Pons (tissue), 1 donor: ENCODE measurements around the gene SECISBP2.
A peak's percentile ranks its signal among the peaks of the same experiment; 100 is the strongest.

Source experiments
- DNase-seq: peaks from one replicate; pipeline ENCODE4 v3.0.0-alpha.2; 2016; ENCODE audit warnings: low spot score

The SECISBP2 gene

DNA sequence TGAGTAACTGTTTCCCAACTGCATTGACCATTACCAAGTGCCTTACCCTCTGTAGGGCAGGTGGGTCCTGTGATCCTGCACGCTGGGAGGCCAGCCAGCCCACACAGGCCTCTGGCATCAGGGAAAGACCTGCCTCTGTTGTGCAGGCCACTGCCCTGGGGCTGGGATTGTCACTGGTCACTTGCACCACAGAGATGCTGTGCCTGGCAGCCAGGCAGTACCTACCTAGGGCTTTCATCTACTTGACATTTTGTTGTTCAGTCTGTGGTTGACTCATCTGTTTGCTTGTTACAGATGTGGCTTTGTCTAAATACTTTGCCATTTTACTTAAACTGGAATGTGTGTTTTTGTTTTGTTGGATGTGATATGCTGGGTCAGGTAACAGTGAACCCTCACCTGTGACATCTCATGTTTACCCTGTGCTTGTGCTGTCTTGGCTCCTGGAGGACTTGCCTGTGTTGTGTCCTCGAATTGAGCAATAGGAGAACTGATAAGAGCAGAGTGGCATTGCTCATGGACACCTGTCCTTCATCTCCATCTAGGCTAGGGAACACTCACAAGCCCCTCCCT is 32.8 kb downstream of the SECISBP2 start:
- no peak for DNase-seq

DNA sequence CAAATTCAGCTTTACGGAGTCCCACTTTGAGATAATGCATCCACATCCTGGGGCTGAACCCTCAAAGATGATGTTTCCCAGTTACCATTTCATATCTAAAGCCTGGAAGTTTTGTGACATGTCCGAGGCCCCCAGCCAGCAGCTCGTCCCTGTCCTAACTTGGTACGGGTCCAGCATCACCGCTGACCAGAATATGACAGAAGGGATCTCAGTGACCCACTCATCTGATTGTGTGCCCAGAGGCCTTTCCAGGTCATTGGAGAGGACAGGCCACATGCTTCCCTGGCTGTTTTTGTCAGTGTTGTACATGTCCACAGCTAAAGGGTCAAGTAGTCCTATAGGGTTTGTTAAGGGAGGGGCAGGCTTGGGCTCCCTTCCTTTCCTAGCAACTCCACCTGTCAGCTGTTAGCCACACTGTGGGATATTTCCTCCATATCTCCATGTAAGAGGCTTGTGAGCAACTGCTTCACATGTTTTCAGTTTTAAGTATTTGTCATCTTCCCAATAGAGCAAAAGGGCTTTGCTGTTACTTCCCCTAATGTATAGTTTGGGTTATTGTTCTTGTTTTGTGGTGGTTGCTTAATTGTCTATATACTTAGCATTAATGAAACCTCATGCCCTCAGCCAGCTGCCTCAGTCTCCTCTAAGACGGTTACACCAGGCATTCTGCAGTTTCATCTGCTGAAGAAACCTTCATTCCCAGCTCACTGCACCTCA is 33.4 kb downstream of the SECISBP2 start:
- no peak for DNase-seq

DNA sequence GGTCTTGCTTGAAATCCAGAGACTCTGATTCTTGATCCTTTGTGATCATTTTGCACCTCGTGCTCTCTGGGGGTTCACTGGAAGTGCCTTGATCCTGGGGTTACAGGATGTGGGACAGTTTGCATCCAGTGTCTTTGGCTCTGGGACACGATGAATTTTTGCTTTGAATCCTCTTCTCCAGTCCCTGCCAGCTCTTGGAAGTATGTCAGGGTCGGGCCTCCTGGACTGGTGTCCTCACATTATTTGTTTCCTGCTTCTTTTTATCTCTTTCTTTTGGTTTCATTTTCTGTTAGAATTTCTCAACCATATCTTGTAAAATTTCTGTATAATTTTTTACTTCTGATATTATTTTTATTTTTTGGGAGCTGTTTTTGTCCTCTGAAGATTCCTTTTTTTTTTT is 34.2 kb downstream of the SECISBP2 start:
- DNase-seq: no peak

DNA sequence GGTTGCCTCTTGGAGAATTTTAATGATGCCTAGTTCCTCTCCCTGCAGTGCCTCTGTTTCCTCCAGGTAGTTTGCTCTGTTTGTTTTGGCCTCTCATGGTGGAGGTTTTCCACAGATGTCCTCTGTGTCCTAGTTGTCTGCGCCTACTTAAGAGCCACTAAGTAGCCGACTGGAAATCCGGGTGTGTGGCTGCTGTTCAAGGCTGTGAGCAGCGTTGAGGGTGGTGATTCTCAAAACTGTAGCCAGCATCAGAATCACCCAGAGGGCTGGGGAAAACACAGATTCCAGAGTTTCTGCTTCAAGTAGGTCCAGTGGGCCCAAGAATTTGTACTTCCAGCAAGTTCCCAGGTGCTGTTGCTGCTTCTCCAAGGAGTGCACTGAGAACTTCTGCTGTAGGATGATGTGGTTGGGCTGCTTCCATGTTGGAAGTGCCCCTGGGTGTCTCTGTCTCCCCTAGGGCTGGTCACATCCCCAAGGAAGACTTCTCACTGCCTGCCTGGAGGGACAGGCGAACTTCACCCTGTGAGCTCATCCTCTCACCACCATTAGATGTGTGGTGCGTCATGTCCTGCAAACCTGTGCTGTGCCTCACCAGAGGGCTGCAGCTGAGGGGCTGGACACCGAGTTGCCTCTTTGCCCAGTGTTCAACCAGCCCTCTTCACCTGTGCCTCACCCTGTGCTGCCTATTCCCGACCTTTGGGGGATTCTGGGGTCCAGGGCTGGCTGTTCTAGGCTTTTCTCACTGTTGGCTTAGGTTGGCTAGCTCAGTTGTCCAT is 34.8 kb downstream of the SECISBP2 start:
- no peak for DNase-seq

DNA sequence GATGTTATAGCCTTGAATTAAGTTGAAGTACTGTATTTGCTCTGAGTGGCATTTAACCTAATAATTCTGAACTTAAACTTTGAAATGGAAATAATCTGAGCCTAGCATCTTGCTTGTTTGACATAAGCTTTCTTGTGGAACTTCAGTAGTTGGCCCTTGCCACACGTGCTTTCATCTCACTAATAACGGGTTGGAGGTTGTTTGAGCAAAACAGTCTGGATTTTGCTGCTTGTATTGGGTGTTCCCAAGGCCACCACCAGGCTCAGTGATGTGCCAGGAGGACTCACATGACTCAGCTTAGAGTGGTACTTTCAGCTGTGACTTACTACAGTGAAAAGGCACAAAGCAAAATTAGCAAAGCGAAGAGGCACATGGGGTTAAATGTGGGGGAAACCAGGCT is 35.7 kb downstream of the SECISBP2 start:
- DNase-seq: no peak

DNA sequence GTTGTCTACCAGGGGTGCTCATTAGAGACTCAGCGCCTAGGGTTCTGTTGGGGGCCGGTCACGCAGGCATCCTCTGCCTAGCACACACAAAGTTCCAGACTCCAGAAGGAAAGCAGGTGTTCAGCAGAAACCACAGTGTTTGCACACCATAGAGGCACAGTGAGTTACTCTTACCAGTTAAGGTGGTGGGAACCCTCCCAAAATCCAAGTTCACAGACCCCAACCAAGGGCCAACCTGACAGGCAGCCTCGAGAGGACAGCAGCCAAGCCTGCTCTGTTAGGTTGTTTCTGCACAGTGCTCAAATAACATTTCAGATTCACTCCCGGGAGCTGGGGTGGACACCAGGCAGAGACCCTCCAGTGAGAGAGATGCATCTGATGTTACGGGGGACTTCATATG is 36.2 kb downstream of the SECISBP2 start:
- no peak for DNase-seq

DNA sequence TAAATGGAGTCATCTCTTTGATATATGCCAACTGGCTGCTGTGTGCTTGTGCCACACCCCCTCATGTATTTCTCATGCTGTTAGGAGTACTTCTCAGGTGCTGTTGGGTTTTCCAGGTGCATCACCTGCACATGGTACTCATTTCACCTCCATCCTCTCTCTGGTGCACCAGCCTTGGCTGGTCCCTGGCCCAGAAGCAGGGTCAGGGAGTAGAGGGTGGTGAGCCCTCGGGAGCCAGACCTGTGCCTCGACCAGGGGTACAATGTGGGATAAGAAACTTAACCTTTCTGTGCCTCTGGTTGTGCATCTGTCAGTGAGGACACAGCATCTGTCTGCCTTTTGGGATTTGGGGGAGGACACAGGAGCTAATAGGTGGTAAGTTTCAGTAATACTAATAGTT is 38.5 kb downstream of the SECISBP2 start:
- DNase-seq: no peak

DNA sequence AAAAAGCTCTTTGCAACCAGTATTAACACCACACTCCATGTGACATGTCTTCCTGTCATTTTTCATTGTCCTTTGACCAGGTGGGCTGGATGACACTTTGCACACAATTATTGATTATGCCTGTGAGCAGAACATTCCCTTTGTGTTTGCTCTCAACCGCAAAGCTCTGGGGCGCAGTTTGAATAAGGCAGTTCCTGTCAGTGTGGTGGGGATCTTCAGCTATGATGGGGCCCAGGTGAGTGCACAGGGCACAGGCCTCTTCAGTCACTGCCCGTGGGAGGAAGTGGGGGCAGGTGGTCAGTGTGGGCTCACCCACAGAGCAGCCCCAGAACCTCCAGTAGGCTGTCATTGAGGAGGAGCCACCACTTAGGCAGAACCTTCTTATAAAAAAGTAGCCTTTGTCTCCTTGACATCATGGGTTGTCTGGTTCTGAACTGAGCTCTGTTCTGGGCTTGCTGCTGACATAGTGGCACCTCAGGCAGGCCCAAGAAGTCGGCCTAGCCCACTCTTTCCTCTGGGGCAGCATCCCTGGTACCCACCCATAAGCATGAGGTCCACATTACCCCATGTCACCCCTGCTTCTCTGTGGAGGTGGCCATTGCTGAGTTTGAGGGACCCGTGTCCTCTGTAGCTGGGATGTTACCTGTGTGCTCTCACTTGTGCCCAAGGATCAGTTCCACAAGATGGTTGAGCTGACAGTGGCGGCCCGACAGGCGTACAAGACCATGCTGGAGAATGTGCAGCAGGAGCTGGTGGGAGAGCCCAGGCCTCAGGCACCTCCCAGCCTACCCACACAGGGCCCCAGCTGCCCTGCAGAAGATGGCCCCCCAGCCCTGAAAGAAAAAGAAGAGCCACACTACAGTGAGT is 39.3 kb downstream of the SECISBP2 start:
- DNase-seq: no peak

DNA sequence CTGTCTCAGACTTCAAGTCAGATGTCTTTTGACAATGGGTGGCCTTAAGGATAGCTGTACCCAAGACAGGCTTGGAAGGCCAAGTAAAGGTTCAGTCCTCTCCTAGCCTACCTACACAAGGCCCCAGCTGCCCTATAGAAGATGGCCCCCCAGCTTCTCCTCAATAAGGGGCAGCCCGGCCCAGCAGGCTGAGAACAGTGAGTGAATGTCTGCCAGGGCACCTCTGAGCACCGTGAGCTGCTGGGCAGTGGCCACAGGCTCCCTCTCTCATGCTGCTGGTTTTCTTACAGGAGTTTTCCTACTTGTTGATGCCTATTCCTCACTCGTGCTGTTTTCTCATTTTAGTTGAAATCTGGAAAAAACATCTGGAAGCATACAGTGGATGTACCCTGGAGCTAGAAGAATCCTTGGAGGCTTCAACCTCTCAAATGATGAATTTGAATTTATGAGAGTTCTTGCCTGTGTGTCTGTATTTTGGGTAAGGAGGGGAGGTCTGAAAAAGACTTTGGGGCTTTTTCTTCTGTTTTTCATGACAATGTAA is 40.1 kb downstream of the SECISBP2 start:
- no peak for DNase-seq

DNA sequence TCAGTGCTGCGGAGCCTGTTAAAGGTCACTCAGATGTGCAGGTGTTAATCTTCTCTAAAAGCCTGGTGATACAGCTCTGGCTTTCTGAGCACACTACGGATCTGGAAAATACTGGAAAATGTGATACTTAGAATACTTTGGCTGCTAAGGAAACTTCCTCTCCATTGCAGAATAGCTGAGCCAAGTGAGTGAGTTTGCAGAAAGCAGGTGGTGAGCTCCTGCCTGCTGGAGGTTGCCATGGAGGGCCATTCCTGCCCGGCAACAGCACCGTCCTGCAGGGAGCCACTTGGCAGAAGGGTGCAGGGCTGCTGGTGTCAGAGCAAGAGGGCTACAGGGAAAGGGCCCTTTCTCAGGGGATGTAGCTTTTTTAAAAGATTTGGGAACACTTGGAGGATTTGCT is 40.7 kb downstream of the SECISBP2 start:
- peak; percentile 52 for DNase-seq

DNA sequence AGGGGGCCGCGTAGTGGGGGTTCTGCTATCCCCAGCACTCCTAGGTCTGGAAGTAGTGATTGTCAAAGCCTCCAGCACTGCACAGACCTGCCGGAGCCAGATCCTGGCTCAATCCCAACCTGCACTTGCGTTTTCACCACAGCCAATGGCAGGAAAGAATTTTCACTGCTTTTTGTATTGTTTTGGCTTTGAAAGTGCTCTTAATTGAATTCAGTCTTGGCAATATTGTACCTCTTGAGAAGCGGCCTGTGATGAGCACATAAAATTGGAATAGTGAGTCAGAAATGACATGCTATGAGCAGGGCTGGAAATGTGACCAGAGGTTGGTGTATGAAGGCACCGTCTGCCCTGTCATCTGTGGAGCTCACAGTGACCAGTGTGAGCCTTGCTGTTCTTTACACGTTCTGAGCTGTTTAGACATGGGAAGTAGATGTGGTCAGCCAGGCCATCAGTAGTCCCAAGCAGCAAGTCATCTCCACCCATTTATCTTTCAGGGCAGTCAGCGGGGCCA is 41.5 kb downstream of the SECISBP2 start:
- no peak for DNase-seq

DNA sequence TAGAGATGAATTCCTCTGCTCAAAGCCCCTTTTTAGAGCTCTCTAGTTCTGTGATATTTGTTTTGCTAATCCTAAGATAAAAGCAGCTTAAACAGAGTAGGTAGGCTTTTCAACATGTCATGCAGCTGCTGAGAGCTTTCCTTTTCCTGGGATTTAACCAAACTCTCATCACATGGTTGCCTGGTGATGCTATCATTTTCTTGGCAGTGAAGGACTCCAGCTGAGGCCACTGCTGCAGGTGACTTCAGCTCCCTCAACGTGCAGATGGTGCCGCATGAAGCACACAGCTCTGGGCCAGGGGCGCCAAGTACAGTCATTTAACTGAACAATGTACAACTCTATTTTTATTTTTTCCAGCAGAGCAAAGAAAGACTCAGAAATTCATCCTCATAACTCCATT is 42.2 kb downstream of the SECISBP2 start:
- DNase-seq: peak; percentile 50

DNA sequence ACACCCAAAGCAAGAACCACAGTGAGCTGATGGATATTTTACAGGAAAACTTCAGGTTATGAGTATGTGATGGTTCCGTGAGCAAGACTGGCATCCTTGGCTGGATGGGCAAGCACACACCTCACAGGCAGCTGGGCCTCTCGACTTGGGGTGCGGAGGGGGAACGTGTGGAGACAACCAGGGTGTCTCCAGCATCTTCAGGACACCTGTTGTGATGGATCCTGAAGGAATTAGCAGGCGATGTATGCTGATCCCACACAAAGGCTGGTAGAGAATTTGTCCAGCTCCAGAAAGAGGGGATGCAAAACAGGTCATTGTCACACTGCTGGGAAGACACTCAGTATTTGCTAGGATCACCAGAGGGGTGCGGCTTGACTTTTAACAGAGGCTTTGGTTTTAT is 42.7 kb downstream of the SECISBP2 start:
- no peak for DNase-seq

DNA sequence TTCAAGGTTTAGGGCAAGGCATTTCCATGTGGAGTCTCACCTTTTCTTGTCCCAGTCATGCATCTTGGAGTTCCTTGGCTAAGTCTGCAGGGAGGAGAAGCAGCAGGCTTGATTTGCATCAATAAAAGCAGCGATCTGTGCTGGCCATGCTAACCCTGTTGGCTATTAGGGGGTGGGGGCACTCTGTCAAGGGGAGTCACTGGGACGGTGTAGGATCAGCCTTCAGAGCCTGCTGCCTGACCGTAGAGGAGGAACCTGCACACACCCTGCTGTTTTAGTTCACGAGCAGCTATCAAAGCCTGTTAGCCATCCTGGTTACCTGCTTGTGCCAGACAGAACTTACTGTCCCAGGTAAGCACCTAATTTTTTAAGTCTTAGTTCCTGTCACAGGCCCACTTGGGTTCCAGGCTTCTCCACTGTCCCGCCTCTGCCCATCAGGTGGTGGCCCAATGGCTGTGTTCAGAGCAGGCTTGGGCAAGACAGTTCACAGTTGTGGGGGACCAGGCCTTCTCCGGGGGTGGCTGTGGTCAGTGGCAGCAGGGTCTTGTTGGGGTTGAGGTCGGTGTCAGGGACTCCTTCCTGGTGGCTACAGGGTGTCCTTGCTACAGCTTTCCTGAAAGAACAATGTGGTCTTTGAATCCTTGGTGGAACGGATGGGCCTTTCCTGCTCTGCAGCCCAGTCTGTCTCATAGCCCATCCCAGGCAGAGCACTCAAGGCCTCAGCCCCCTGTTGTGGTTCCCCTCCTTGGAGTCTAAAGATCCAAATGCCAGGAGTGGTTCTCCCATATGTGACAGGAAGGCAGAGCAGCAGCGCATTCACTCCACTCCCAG is 43.7 kb downstream of the SECISBP2 start:
- DNase-seq: no peak

DNA sequence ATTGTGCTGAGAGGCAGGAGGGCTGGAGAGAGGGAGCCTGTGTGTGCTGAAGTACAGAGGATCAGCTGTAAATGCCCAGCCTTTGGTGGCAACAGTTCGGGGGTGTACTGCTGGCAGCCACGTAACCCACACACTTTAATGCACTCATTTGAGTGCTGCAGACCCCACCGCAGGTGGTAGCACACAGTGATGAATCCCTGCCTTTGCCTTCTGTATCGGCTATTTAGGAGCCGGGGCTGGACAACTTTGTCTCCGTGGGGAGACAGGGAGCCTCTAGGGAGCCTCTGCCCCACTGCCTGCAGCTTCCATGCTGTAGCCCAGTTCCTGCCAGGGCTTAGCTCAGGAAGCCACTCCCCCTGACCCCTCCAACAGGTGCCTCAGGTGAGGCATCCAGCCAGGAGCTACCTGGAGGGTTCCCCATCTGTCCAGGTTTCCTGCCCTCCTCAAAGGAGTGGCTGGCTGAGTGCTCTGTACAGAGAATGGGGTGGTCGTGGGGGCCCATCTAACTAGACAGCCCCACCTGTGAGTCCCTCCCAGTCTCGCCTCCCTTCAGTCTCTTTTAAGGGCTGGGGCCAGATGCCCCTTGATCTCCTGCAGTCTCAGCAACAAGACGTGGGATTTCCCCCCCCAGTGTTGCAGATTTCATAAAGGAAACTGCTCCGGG is 44.5 kb downstream of the SECISBP2 start:
- no peak for DNase-seq

DNA sequence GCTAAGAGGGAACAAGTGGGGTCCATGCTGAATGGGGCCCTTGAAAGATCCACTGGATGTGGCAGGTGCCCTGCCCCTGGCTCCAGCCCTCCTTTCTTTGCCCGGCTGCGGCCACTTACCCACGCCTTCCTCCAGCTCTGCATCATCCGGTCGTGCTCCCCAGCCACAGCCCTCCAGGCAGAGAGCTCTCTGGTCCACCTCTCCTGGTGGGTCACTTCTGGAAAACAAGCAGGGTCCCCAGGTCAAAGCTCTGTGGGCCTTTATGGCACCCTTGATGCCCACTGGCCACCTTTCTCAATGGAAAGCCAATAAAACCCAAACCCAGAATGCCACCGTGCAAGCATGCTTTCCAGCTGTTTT is 45.0 kb downstream of the SECISBP2 start:
- DNase-seq: no peak

DNA sequence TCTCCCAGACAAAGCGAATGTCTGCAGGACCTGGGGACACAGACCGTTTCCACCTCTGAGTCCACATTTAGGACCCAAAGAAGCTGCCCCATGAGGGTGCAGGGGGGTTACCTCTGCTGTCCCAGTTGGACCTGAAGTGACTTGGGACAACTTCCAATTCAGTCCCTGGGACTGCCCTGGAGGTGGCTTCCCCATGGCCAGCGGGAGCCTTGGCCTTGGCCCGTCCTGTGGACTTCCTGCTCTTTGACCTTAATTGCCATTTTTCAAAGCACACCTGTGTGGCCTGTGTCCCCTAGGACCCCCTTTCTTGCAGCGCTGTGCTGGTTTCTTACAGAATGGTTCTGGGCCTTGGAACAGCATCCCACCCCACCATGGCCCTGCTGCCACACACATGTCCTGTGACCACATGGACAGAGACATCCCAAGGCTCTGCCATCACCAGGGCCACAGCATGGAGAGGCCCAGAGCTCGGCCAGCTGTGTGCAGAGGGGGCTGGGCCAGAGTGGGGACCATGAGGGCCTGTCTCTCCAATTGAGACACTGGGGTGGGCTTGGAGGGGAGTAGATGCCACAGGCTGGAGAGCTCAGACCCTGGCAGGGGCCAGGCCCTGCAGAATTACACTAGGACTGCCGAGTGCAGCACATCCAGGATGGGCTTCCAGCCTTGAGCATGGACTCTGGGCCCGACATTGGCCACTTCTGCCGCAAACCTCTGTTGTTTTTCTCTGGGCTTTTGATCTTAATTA is 45.8 kb downstream of the SECISBP2 start:
- DNase-seq: no peak

DNA sequence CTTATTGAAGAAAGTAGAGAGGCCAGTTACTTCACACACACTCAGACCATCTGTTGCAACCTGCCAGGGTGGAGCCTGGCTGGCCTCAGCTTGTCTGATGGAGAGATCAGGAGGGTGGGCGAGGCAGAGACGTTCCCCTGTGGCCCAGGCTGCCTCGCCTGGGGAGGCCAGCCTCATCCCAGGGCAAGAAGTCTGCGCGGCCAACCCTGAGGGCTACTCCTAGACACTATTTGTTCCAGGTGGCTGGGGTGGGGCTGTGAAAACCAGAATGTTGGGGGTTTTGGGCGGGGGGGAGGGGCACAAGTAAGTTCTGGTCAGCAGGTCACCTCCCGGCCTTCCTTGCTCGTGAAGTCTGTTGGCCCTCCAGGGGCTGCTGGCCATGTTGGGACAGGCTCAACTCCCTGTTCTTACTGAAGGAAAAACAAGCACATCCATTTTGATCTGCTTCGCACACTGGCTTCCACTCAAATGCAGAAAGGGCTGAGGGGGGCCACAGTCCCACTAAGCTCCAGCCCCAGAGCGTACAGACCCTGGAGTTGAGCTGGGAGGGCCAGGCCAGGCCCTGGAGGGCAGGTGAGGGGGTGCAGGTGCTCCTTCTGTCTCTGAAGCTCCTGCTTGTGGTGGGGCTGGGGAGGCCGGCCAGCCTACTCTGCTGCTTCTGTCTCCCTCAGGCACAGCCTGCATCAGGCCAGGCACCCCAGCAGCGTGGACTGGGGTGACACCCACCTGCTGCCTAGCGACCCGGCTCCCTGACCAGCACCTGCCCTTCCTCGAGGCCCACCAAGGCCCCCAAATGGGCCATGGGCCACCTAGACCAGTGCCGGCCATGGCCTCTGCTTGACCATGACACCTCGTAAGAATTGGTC is 46.6 kb downstream of the SECISBP2 start:
- DNase-seq: no peak

DNA sequence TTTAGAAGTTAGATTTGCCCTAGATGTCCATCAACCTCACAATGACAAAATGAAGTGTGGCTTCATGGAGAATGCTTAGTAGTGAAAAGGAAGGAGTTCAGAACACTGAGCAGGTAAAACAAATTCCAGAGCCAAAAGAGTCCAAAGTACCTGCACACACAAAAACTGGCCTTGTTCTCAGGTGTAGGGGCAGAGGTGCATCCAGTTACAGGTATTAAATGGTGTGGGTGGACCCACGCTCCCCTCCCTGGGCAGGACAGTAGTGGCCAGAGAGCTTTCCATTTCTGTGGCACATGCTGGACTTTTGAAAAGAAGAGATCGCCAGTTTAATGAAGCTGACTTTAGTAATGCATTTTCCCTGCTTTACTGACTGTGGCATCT is 47.2 kb downstream of the SECISBP2 start:
- DNase-seq: no peak
